Measurements from ENCODE around the gene RGMA.

GRCh38 chr15:93058904-93059427, 30.0 kb downstream of the RGMA start:
- TF ChIP-seq ARNT (IDR thresholded peaks at IDR 0.05) (no peak), LEF1 (IDR thresholded peaks at IDR 0.05; ENCODE audit: borderline replicate concordance) (no peak), NFRKB (IDR thresholded peaks at IDR 0.05) (no peak), SUZ12 (IDR thresholded peaks at IDR 0.05) (no peak), FOXA1 (IDR thresholded peaks at IDR 0.05) (no peak), SP1 (IDR thresholded peaks at IDR 0.05) (no peak), CTBP1 (IDR thresholded peaks at IDR 0.05; ENCODE audit: borderline replicate concordance) (no peak), TARDBP (IDR thresholded peaks at IDR 0.05) (no peak), ELF4 (IDR thresholded peaks at IDR 0.05) (no peak), PKNOX1 (IDR thresholded peaks at IDR 0.05) (no peak), HDGF (IDR thresholded peaks at IDR 0.05; ENCODE audit: borderline replicate concordance) (no peak), ZNF384 (IDR thresholded peaks at IDR 0.05) (no peak), BHLHE40 (IDR thresholded peaks at IDR 0.05; ENCODE audit: borderline replicate concordance) (no peak)

All from HEK293T (cell line).